ENCODE results near the gene TMEM175.

Gene TMEM175

DNA sequence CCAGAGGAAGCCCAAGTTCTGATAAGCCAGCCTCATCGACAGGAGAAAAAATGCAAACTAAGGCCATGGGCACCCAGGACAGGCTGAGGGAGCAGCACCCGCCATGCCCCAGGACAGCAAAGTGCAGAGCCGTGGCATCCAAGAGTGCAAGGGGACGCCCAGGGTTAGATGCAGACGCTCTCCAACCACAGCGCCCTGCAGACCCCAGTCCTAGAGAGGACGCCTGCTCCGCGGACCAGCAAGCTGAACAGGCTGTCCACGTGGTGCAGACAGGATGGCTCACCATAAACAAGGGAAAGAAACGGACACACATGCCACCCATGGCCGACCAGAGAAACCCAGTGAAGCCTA lies 32.7 kb upstream of the TMEM175 start:
- DNase-seq: no peak

DNA sequence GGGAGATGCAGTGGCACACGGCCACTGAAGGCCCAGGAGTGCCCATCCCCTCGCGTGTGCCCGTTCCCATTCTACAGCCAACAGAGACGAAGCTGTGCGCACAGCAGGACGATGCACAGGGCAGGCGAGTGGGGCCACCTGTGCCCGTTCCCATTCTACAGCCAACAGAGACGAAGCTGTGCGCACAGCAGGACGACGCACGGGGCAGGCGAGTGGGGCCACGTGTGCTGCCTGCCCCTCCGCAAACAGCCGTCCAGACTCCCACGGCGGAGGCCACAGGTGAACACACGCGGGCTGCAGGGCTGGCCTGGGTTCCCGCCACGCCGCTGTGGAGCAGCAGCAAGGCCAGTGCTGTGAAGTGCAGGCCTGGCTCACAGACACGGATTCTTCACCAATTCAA lies 32.2 kb upstream of the TMEM175 start:
- no peak for DNase-seq

DNA sequence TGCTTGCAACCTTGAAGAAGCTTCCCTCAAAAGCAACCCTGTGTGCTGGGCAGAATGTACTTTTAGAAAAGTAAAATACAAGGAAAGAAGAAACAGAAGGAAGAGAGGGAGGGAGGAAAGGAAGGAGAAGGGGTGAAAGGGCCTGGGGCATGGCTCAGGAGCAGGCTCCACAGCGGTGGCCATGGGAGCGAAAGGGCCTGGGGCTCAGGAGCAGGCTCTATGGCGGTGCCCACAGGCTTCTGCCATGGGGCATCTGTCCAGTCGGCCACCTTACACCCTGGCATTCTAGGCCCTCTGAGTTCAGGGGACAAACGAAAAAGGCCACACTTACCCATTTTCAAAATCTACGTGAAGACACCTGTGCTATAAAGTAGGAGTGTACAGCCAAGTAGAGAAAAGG lies 31.5 kb upstream of the TMEM175 start:
- DNase-seq: no peak

DNA sequence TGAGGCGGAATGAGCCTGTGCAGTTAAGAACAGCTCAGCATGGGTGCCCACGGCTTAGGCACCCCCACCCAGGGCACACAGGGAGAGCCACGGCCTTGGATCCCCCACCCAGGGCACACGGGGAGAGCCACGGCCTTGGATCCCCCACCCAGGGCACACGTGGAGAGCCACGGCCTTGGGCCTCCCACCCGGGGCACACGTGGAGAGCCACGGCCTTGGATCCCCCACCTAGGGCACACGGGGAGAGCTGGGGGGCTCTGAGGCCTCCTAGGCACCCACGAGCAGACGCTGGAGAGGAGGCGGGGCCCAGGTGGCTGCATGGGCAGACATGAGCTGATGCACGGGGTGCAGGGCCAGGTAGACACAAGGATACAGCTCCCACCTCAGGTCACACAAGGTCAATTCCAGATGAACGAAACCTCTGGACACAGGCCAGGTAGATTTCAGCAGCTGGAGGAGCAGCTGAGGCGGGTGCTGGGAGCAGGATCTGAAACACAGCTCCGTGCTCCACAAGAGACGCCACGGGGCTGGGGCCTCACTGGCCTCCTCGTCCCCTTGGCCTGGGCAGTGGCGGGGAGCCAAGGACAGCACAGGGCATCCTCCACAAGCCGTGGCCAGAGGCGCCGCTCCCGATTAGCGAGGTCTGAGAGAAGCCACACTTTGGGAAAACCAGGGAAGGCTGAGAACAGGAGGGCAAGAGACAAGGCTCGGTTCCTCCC lies 30.9 kb upstream of the TMEM175 start:
- DNase-seq: no peak

DNA sequence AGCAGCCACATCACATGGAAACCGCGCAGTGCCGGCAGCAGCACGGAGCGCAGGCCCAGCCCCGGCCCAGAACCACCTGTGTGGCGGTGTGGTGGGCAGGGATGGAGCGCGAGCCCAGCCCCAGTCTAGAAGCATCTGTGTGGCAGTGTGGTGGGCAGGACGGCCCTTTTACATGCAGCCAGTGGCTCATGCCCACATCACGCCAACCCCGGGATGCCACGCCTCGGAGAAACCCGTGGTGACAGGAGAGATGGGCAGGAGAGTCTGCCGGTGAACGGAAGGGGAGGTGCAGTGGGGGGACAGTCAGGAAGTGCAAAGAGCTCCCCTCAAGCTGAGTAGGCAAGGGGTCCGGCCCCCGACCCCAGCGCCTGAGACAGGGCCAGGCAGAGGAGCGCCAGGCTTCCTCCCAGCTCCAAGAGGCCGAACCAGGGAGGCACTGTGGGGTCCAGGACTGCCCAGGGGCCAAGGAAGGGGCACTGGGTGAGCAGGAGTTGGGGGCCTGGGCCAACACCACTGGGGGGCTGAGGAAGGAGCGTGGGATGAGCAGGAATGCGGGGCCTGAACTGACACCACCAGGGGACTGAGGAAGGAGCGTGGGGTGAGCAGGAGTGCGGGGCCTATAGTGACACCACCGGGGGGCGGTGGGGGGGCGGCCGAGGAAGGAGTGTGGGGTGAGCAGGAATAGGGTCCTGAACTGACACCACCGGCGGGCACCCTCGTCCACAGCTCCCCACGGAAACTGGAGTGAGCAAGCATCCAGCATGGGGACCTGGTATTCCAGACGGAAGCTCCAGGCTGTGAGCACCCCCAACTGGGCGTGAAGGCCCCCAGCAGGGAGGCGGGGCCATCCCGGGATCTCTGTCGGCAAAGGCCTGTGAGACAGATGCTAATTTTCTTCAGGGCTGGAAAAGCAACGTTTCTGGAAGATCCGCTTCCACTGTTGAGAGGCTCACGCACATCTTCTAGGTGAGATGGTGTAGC lies 28.9 kb upstream of the TMEM175 start:
- DNase-seq: no peak

DNA sequence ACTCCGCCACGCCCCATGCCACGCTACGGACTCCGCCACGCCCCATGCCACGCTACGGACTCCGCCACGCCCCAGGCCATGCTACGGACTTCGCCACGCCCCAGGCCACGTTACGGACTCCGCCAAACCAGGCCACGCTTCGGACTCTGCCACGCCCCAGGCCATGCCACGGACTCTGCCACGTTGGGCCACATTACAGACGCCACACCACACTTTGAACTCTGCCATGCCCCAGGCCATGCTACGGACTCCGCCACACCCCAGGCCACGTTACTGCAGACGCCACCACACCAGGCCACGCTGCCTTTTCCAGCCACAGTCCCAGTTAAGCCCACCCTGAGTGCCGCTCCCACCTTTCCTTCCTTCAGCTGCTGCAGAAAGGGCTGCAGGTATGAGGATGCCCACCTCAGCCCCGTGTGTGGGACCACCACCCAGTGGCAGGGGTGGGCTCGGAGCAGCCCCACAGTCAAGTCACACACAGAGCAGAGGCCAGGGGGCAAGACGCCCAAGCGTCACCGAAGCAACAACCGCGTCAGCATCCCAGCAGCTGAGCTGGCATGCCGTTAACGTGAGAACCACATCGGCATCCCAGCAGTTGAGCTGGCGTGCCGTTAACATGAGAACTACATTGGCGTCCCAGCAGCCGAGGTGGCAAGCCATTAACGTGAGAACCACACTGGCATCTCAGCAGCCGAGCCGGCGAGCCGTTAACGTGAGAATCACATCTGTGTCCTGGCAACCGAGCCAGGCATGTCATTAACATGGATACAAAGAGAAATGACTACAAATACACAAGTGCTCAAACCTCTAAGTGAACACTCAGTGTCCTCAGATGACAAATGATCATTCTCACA lies 26.5 kb upstream of the TMEM175 start:
- DNase-seq: no peak

DNA sequence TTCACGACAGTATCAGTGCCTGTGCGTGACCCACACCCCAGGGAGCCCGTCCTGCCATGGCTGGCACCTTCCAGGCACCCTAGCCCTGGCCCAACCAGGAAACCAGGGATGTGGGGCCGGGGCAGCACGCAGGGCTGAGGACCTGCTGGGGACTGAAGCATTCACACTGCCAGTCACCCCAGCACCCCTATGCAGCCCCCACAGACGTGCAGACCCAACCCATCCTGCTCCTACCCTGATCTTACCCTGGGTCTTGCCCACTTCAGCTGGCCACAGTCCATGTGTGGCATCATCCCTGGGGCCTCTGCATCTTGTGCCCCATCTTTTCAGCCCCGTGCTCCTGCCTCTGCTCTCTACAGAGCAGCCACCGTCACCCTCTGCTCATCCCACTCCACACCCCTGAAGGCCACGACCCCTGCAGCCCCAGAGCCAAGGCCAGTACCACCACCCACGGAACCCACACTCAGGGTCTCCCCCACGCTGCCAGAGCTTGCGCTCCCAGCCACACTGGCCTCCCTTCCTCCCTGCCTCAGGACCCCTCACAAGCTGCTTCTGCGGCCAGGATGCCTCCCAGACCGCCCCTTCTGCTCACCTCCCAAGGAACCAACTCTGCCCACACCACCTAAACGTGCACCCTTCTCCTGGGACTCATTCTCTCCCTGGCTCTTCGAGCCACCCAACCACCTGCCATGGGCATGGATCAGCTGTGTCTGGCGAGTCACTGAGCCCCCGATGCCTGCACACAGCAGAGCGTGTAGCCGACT lies 25.7 kb upstream of the TMEM175 start:
- DNase-seq: no peak

DNA sequence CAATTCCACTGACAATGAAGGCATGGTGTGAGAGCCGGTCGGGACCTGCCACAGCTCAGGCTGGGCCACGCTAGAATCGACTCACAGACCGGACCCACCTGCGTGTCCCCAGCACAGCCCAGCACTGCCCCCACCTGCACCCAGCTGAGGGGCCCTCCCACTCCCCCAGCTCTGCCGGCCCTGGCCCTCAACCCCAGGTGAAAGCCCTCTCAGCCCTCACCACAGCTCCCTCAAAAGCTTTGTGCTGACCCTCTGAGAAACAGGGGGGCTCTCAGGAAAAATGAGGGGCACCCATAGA lies 25.2 kb upstream of the TMEM175 start:
- DNase-seq: no peak

DNA sequence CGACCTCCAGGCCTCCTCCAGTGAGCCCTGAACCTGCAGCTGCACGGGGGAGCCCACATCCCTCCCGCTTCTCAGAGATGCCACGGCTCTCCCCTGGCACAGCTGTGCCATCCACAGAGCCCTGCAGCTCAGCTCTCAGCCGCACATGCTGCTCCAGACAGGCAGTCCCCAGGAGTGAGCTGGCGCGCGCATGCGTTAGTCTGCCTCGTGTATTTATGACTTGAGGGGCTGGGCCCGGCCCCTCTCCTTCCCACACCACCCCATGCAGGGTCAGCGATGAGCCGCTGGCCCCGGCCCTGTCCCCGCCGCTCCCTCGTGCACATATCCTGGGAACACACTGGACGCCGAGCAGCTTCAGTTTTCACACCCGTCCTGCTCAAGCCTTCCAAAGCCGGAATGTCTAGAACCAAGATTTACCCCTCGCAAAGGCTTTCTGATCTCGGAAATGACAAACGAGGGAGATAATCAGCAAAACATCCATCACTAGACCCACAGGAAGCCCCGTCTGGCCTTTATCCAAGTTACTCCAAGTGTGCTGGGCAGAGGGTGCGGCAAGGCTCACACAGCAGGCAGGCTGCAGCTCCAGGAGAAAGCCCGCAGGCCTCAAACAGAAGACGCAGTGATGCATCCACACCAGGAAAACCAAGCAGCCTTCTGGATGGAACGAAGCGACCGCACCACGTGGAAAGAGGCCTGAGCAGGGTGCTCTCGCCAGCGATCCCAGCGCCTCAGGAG lies 24.4 kb upstream of the TMEM175 start:
- DNase-seq: no peak

DNA sequence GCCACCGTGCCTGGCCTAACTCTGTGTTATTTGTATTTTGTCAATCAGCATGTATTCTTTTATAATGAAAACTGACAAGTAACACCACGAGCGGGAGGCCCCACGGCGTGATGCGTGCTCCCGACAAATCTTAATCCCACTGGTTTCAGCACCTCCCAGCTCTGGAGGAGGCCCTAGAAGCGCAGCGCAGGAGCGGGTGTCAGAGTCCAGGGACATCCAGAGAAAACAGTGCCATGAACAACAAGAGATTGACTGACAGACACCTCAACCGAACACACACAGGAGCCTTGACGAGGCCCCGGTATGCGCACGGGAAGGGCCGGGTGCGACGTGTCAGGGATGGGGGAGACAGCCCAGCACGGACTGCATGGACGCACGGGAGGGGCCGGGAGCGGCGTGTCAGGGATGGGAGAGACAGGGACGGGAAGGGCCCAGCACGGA lies 23.1 kb upstream of the TMEM175 start:
- DNase-seq: no peak

DNA sequence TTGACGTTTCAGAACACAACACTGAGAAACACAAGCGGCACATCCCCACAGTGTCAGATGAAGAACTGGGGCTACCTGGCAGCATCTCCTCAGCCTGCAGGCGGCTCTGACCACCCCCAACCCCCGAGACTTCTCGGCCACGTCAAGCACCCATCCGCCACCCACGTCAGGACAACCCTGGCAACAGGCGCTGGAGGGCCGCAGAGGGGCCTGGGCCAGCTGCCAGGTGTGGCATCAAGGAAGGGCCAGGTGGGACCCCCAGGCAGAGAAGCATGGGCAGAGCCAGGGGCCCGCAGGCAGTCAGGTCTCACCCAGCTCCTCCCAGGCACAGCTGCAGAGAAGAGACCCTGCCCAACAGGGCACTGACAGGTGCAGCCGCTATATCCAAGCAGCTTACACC lies 22.4 kb upstream of the TMEM175 start:
- no peak for DNase-seq

DNA sequence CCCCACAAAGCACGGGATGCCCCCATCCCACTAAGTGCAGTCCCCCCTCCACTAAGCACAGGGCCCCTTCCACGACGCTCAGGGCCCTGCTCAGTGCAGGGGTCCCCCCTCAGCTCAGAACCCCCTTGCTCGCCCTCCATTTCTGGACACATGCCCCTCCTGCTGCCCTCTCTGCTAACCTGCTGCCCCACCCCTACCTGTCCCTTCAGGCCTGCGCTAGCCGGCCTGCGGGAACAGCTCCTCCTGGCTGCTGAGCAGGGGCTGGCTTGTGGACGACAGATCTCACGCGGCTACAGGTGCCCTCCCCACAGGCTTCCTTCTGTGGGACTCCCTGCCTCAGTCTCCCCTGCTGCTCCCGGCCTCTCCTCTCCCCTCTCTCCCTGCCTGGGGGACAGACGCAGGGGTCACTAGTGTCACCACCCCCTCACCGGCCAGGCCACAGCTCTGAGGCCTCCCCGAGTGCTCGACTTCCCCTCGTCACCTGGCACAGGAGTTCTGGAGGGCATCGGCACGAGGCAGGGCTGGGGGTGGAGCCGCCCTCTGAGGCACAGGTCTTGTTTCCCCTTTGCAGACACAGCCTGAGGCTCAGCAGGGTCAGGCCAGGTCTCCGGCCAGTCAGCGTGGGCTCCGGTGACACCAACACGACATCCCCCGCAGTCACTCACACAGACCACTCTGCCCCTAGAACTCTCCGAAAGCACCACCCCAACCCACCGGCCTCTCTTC lies 21.7 kb upstream of the TMEM175 start:
- DNase-seq: no peak

DNA sequence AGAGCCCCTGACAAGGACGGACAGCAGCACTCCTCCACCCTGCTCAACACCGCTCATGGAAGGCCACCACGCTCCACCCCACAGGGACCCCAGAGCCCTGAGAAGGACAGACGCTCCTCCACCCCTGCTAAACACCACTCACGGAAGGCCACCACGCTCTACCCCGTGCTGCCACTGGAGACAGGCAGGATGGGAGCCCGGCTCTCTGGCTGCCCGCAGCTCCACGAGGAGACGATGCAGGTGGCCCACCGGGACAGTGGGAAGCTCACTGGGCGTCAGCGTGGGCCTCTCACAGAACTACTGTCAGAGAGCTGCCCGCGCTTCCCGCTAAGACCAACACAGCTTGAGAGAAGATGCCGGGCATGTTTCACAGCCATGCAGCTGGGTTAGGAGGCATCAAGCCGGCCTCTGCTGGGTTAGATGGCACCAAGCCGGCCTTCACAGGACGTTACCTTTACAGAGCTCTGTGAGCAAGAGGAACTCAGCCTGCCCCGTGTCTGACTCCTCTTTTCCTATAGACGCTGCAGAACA lies 21.0 kb upstream of the TMEM175 start:
- no peak for DNase-seq

DNA sequence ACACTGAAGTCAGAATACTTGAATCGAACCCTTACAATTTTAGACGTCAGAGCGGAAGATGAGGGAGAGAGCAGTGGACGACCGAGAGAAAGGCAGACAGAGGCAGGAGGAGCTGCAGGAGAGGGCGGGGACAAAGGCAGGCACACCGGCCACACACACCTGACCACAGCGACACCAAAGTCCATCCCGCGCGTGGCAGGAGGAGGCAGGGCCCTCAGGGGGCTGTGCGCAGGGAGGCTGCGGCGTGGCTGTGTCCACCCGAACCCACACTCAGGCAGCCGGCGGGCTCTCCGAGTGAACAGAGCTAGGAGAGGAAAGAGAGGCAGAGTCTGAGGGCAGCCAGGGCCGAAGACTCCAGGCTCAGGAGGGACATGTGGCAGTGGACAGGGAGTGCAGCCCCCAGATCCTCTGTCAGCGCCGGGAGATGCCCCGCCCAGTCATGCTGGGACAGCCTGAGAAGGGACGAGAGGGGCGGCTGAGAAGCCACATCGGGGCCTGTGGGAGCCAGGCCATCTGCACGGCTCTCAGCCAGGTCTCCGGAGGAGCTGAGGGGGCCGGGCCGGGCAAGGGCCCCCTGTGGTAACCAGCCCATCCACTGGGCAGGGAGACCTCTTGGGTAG lies 20.3 kb upstream of the TMEM175 start:
- DNase-seq: no peak

DNA sequence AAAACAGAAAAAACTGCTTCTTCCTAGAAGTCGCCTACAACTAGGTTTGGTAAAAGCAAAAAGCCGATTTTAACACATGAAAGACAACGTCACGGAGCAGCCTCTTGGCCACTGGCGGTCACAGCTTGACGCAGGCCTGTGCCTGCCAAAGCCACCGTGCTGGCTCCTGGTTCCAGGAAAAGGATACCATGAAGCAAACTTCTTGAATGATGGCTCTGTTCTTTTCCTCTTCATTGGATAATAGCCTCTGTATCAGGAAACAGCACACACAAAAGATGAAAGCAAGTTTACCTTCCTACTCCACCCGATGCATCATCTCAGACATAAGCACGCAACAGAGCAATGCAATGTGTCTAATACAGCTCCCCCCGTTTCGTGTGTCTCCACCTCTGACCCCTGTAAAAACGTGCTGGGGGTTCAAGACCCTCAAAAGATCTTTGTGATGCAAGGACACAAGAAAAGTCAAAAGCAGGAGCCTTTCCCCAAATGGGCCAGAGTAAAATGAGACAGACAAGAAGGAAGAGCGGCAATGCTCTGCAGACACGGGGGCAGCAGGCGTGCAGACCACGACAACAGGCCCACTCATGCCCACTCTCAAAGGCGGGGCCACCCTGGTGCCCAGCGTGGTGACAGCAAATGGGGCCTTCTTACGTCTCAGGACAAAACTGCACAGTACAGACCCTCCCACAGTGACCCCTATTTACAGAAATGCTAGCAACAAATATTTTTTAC lies 19.5 kb upstream of the TMEM175 start:
- no peak for DNase-seq

DNA sequence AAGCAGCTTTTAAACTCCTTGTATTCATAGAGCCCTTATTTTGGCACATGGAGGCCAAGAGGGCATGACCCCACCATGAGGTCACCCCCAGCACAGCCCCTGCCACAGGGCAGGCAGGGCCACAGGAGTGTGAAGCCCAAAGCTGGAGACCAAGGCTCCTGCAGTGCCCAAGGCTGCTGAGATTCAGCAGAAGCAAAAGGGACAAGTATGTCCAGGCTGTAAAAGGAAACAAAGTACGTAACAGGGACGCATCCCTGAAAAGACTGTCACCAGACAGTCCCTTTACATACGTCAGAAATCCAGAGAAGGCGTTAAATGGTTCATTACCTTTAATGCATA lies 19.0 kb upstream of the TMEM175 start:
- DNase-seq: no peak

DNA sequence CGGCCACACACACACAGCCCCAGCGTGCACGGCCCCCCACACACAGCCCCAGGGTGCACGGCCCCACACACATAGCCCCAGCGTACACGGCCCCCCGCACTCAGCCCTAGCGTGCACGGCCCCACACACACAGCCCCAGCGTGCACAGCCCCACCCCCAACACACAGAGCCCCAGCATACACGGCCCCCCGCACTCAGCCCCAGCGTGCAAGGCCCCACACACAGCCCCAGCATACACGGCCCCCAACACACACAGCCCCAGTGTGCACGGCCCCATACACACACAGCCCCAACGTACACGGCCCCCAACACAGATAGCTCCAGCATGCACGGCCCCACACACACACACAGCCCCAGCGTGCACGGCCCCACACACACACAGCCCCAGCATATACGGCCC lies 17.7 kb upstream of the TMEM175 start:
- DNase-seq: no peak

DNA sequence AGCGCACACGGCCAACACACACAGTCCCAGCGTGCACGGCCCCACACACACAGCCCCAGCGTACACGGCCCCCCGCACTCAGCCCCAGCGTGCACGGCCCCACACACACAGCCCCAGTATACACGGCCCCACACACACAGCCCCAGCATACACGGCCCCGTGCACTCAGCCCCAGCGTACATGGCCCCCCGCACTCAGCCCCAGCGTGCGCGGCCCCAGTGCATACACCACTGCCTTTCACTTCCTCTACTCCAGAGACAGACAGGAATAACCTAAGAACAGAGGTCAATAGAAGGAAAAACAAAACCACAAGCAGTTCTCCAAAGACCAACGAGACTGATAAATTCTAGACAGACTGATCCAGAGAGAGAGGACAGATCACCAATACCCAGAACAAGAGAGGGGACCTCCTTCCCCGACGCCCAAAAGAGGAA lies 17.2 kb upstream of the TMEM175 start:
- peak; percentile 52 to 62 for DNase-seq

DNA sequence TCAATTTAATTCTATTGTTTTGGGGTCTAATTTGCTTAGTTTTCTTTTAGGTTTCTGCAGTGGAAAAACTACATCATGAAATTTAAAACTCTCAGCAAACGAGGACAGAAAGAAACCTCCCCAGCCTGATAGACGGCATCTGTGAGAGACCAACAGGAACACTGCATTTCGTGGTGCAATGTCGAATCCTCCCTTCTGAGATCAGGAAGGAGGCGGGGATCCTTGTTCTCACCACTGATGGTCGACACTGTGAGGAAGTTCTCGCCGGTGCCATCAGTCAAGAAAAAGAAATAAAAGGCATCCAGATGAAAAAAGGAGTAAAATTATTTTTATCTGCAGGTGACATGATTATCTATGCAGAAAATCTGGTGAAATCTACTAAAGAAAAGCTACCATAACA lies 16.7 kb upstream of the TMEM175 start:
- DNase-seq: peak; percentile 76 to 79

DNA sequence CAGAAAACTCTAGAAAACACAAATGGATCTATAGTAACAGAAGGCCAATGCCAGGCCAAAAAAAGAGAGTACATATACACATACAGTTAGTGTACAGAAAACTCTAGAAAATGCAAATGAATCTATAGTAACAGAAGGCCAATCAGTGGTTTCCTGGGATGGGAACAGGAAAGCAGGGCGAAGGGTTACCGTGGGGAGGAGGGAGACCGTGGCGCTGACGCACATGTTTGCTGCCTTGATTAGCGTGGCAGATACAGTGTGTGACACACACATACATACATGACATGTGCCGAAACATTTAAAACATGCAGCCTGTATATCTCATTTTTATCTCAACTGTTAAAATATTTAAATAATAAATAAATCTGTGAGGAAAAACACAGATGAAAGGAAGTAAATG lies 14.8 kb upstream of the TMEM175 start:
- DNase-seq: no peak

All from Kasumi-1 (cell line).